DMS79 treated with DMSO at 0.1 percent for 48 hours (cell line): Measurements from ENCODE around the gene SUGP2.
"Not testable (repeated sequence)": the region's sequence is repeated elsewhere in the genome, so short reads cannot be mapped to it uniquely, and the experiment has no call there.

Source experiments
- DNase-seq: peaks from one replicate; lab custom pipeline; 2025; lab: John Stamatoyannopoulos, UW

Gene SUGP2

DNA sequence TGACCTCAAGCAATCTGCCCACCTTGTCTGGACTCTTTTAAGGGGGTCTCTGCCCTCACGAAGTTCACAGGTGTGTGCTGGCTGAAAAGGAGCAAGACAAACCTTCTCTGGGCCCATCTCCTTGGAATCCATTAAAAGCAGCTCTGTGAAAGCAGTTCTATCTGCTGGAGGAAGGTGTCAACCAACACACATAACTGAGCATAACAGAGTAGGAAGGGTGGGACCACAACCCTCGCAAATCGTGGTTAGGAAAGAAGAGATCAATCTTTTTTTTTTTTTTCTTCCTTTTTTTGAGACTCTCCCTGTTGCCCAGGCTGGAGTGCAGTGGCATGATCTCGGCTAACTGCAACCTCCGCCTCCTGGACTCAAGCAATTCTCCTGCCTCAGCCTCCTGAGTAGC is 1.4 kb downstream of the SUGP2 start:
- no peak for DNase-seq

- no peak for DNase-seq
These were observed 4.8 kb downstream of the SUGP2 start for GRCh38 chr19:19028526-19028925.

DNA sequence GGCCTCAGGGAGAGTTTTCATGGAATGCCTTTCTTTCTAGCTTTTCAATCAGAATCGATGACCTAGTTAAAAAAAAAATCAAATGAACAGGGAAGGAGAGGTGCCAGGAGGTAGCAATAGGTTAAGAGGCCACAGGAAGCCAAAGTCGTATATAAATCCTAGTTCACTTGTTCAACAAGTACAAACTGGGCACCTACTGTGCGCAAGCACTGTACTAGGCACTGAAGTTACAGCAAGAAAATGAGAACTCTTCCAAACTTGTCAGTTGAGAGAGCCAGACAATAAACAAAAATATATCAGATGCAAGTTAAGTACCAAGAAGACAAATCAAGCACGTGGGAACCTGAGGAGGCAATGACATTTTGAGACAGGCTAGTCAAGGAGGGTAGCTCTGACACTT is 6.1 kb downstream of the SUGP2 start:
- no peak for DNase-seq

GRCh38 chr19:19026299-19026971 is 6.9 kb downstream of the SUGP2 start:
- DNase-seq, result no peak

DNA sequence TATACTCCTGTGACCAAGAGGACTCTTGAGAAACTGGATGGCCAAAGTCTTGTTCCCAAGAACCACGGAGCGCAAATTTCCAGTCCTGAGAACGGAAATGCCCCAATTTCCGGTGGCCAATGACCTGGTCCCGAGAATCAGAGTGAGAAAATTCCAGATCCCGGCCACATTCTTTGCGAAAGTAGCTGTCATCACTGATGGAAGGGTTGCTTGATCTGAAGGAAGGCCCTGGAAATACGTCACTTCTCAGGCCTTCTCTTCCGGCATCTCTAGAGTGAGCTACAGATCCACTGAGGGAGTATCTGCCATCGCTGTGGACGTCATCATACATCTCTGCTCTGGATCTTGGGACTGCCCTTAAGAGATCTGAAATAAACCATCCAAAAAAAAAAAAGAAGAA is 7.5 kb downstream of the SUGP2 start:
- no peak for DNase-seq

GRCh38 chr19:19023376-19023775 is 9.9 kb downstream of the SUGP2 start:
- not testable (repeated sequence) for DNase-seq

DNA sequence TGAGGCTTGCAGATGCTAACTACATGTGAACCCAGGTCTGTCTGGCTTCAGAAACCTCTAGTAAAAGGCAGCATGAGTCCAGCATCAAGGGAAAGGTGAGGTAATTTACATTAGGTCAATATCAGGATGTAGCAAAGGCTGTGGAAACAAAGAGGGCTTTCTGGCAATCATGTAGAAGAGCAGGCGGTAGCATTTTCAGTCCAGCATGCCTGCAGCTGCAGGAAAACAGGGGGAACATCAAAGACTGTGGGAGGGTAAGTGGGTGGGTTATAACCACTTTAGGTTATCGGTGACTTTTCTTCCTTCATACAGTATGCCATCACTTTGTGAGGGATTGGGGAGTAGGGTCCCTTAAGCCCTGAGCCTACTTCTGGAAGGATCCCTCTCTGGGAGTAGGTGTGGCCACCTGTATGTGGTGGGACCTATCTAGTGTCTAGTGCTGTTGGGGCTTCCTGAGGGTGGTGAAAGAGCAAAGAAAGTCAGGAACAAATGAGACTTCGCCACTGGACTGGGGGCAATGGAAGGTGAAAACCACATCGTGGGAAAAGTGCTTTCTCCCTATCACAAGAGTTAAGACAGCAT is 10.8 kb downstream of the SUGP2 start:
- no peak for DNase-seq

DNA sequence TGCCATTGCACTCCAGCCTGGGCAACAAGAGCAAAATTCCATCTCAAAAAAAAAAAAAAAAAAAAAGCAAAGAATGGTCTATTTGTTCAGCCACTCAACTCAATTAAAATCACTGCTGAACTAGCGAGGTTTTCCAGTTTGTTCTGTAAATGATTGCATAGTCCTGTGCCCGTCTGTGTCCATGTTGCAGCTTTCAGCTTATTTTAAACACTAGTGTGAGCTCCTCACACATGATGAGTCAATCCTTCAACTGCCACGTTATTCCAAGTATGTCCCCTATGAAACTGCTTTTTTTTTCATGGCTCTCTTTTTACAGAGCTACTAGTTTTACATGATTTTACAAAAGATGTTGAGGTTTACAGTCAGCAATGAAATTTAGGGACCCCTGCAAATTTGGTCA is 12.2 kb downstream of the SUGP2 start:
- no peak for DNase-seq

- DNase-seq, result no peak
These were observed 22.8 kb downstream of the SUGP2 start for GRCh38 chr19:19010551-19010950.

DNA sequence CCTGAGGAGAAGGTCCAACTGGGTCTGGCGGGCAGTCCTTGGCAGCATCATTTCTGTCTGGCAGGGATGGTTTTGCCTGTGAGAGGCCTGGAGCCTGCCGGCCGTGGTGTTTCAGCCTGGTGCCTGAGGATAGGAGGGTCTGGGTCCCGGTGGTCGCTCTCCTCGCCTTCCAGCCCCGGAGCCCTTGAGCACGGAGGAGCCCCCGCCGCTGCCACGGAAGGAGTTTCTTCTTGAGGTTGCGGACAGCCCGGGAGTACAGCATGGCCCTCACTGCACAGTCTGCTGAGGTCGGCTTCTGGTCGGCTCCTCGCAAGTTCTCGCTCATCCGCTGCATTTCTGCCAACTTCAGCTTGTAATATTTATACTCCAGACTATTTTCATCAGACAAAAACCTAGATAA is 23.4 kb downstream of the SUGP2 start:
- DNase-seq, result no peak

- no peak for DNase-seq
These were observed 27.1 kb downstream of the SUGP2 start for GRCh38 chr19:19006213-19006612.

DNA sequence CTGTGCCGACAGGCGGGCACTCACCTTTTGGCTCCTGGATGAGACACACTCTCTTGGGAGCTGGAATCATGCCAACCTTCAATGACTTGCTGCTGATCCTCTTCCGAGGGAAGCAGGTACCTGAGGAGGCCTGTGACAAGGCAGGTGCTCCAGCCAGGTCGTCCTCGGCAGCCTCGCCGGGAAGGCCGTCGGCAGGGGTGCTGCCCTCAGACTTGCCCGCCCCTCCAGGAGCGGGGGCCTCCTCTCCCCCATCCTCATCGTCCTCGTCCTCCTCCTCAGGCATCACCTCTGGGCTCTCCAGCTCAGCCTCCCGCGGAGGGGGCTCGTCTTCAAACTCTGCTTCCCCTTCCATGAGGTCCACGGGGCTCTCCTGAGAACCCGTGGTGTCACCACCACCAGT is 29.2 kb downstream of the SUGP2 start:
- peak; percentile 81 for DNase-seq

DNA sequence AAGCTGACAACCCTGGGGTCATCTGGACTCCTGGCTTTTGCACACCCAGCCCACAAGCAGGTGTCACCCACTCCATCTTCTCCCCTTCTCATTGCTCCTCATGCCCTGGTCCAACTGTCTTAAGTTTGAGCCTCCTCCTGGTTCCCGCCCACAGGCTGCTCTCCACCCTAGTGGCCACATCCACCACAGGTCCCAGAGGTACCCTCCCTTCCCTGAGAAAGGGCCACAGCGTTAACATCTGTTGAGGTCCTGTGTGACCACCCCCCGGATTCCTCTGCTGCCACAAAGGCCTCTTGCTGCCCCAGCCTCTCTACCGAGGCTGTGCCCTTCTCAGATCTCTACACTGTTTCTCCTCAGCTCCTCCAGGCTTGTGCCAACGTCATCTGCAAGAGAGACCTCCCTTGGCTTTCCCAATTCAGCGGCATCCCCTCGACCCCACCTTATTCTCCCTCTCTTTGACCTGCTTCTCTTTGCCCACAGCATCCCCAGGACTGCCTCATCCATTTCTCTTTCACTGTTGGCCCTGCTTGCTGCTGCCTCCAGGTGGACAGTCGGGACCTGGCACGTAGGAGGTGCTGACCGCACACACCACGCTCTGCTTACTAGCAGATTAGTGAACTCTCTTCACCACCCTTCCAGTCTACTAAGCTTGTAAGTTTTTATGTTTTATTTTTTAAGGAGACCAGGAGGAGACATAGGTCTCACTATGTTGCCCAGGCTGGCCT is 33.3 kb downstream of the SUGP2 start:
- no peak for DNase-seq

- DNase-seq, result no peak
These were observed 34.1 kb downstream of the SUGP2 start for GRCh38 chr19:18999016-18999758.

GRCh38 chr19:18998276-18998675 is 35.0 kb downstream of the SUGP2 start:
- no peak for DNase-seq

DNA sequence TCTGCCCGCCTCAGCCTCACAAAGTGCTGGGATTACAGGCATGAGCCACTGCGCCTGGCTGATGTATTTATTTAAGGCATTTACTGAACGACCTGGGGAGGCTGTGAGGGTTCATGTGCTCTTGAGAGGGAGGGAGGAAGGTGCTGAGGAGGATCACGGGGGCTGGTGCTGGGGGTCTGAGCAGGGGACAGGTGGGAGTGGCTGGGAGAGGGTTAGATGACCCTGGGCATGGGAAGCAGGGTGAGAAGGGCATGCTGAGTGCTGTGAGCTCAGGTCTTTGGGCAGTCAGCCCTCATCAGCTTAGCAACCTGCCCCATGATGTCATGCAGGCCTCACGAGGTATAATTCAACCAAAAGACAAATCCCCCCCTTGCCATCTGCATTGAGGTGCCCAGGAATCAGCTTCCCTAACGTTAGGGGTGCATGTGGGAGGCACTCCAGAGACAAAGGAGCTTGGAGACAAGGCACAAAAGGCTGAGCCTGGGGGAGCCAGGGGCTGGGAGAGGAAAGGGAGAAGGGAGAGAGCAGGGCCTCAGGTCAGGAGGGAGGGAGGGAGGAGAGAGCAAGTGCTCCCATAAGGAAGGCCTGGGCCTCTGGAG is 36.4 kb downstream of the SUGP2 start:
- no peak for DNase-seq

DNA sequence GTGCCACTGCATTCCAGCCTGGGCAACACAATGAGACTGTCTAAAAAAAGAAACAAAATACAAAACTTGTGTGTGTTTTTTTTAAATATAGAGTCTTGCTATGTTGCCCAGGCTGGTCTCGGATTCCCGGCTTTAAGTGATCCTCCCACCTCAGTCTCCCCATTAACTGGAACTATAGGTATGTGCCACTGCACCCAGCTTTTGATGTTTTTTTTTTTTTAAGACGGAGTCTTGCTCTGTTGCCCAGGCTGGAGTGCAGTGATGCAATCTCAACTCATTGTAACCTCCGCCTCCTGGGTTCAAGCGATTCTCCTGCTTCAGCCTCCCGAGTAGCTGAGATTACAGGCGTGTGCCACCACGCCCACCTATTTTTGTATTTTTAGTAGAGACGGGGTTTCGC is 37.0 kb downstream of the SUGP2 start:
- no peak for DNase-seq

DNA sequence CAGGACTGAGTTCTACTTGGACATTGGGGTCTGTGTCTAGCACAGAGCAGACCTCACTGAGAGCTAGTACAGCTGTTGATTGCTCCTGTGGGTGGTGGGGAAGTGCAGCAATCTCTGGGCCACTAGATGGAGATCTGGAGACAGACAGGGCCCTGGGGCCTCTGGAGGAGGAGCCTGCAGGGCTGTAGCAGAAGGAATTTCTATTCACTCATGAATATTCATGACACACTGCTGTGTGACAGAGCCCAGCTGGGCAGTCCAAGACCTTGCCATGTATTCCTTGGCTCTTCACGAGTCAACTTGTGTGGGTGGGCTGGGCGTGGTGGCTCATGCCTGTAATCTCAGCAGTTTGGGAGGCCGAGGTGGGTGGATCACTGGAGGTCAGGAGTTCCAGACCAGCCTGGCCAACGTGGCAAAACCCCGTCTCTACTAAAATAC is 37.5 kb downstream of the SUGP2 start:
- DNase-seq, result no peak

DNA sequence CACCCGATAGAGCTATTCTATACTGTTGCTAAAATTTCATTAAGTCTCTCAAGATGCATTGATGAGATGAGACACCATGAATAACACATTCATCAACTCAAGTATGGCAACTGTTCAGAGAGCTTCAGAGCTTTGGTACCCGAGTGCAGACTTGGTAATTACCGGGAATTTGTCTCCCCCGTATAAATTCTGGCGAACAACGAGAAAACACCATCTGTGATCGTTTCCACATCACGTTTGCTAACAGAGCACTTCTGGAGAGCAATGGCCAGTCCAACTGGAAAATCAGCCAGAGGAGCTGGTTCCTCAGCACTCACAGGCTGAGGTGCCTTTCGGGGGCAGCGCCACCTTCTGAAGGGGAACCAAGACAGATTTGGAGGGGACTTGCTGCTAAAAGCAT is 40.2 kb downstream of the SUGP2 start:
- no peak for DNase-seq

DNA sequence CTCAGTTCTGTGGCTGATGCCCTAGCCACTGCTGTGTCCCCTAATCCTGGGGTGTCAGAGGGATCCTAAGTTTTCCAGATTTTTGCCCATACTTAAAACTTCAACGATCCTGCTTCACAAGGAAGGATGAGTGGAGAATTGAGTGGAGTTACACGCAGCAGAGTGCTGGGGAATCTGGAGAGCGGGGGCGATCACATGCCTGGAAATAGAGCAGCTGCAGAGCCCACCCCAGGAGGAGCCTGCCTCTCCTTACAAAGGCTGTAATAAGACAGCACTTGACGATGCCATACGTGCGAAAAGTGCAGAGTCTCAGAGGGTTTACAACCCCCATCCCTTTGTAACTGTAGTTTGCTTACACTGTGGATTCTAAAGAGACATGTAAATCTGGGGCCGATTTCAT is 40.6 kb downstream of the SUGP2 start:
- no peak for DNase-seq

DNA sequence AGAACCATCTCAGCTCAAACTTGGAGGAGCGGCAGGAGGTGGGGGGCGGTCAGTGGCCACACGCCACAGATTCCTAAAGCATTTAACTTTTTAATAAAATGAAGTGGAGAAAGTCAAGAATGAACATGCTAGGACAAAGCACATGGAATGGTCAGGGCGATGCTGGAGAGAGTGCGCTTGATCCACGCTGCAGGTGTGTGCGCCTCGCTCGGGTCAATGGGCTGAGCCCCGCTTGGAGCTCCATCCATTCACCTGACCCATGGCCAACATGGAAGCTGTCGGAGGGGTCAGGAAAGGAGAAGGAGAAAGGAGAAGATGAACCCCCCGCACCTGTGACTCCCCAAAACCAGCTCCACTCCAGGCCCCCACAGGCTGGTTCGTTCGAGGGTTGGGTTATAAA is 41.8 kb downstream of the SUGP2 start:
- DNase-seq, result no peak

DNA sequence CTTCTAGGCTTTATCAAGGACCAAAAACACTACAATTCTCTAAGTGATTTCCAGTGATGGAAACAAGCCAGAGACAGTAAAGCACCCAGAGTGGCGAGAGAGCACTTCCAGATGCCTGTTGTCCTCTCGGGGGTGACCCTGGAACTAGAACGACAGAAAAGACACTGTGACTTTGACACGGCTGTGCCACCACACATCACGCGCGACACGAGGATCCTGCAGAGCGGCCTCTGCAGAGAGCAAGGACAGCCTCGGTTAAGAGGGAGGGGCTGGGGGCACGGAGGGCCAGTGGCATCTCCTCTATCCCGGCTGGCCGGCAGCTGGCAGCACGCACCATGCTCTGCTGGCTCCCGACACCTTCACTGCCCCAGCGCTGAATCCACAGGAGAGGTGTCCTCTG is 42.3 kb downstream of the SUGP2 start:
- DNase-seq, result no peak
